ENCODE results near the gene SNTB2. TPM values are rescaled to one million over a fixed set of nuclear protein-coding genes. Genes with fewer than 3 reads are reported as not detected.

The SNTB2 gene
- total and polyA plus RNA-seq, 4 donors, result 2.1 to 7.8 (median 4.1) TPM

GRCh38 chr16:69311533-69312387, 124.8 kb downstream of the SNTB2 start:
- H3K9me3 ChIP-seq (ENCODE audit: control insufficient read depth in 4 of 4, low read length in 3 of 4), result no peaks in the 10 kb centered on the region
- TF ChIP-seq YY1 (IDR thresholded peaks at IDR 0.05) (peak; percentile 15), RAD21 (IDR thresholded peaks at IDR 0.05) (no peak), HNF4G (IDR thresholded peaks at IDR 0.05) (no peak)
- 2% methylated on average over 59 of the region's 59 CpGs for WGBS
- peak overlapping the region; percentile 74 to 94 (median 85) for H3K4me3 ChIP-seq (ENCODE audit: low read depth in 1 of 3, low read length in 3 of 3)
- H3K4me1 ChIP-seq (ENCODE audit: control insufficient read depth in 4 of 4, insufficient read depth in 4 of 4, low read length in 3 of 4), result peaks cover 14 to 47% (median 36%) of the 10 kb centered on the region in 4 donors
- H3K9ac ChIP-seq (ENCODE audit: low read depth in 1 of 2, low read length in 2 of 2), result peak overlapping the region; percentile 80 to 86
- H3K27me3 ChIP-seq (ENCODE audit: control insufficient read depth in 4 of 4, insufficient read depth in 4 of 4, low read length in 3 of 4), result no peaks in the 10 kb centered on the region
- DNase-seq (ENCODE audit: low spot score), result peak; percentile 68
- peak overlapping the region; percentile 86 to 88 for H3K27ac ChIP-seq (ENCODE audit: low read depth in 1 of 2, low read length in 2 of 2)
- H3K36me3 ChIP-seq (ENCODE audit: control insufficient read depth in 4 of 4, insufficient read depth in 3 of 4, low read depth in 1 of 4, low read length in 3 of 4), result peaks cover 0 to 4% (median 2%) of the 10 kb centered on the region in 4 donors

- no peak overlapping the region for H3K4me3 ChIP-seq (ENCODE audit: low read depth in 1 of 3, low read length in 3 of 3)
- no peaks in the 10 kb centered on the region for H3K27me3 ChIP-seq (ENCODE audit: control insufficient read depth in 4 of 4, insufficient read depth in 4 of 4, low read length in 3 of 4)
- H3K4me1 ChIP-seq (ENCODE audit: control insufficient read depth in 4 of 4, insufficient read depth in 4 of 4, low read length in 3 of 4), result peaks cover 16 to 61% (median 48%) of the 10 kb centered on the region in 4 donors
- no peak for DNase-seq (ENCODE audit: low spot score)
- peaks cover 2 to 4% (median 3%) of the 10 kb centered on the region in 4 donors for H3K36me3 ChIP-seq (ENCODE audit: control insufficient read depth in 4 of 4, insufficient read depth in 3 of 4, low read depth in 1 of 4, low read length in 3 of 4)
- no peaks in the 10 kb centered on the region for H3K9me3 ChIP-seq (ENCODE audit: control insufficient read depth in 4 of 4, low read length in 3 of 4)
- WGBS, result 94% methylated on average over 5 of the region's 5 CpGs
- TF ChIP-seq JUND (IDR thresholded peaks at IDR 0.05) (no peak), RAD21 (IDR thresholded peaks at IDR 0.05) (no peak), REST (IDR thresholded peaks at IDR 0.05) (no peak), RXRA (IDR thresholded peaks at IDR 0.05) (no peak), FOXA2 (IDR thresholded peaks at IDR 0.05) (no peak), HNF4G (IDR thresholded peaks at IDR 0.05) (no peak), FOXA1 (IDR thresholded peaks at IDR 0.05) (no peak), GABPA (IDR thresholded peaks at IDR 0.05 in 1 of 2, conservative IDR thresholded peaks at IDR 0.05 in 1 of 2) (no peak), SP1 (IDR thresholded peaks at IDR 0.05) (no peak), TAF1 (conservative IDR thresholded peaks at IDR 0.05) (no peak), MAX (IDR thresholded peaks at IDR 0.05) (no peak), NR2F2 (IDR thresholded peaks at IDR 0.05) (no peak)
- no peak overlapping the region for H3K27ac ChIP-seq (ENCODE audit: low read depth in 1 of 2, low read length in 2 of 2)
- no peak overlapping the region for H3K9ac ChIP-seq (ENCODE audit: low read depth in 1 of 2, low read length in 2 of 2)
Measured at GRCh38 chr16:69313469-69313868, 126.5 kb downstream of the SNTB2 start.

- DNase-seq (ENCODE audit: low spot score), result no peak
- Histone ChIP-seq H3K4me3 (ENCODE audit: low read depth in 1 of 3, low read length in 3 of 3) (no peak overlapping the region), H3K9me3 (ENCODE audit: control insufficient read depth in 4 of 4, low read length in 3 of 4) (no peaks in the 10 kb centered on the region), H3K36me3 (ENCODE audit: control insufficient read depth in 4 of 4, insufficient read depth in 3 of 4, low read depth in 1 of 4, low read length in 3 of 4) (peaks cover 11 to 13% (median 12%) of the 10 kb centered on the region in 4 donors), H3K27ac (ENCODE audit: low read depth in 1 of 2, low read length in 2 of 2) (peak overlapping the region in 1 of 2 donors; percentile 52), H3K27me3 (ENCODE audit: control insufficient read depth in 4 of 4, insufficient read depth in 4 of 4, low read length in 3 of 4) (no peaks in the 10 kb centered on the region), H3K4me1 (ENCODE audit: control insufficient read depth in 4 of 4, insufficient read depth in 4 of 4, low read length in 3 of 4) (peaks cover 16 to 71% (median 54%) of the 10 kb centered on the region in 4 donors), H3K9ac (ENCODE audit: low read depth in 1 of 2, low read length in 2 of 2) (no peak overlapping the region)
- WGBS, result 71% methylated on average over 11 of the region's 11 CpGs
- TF ChIP-seq EGR1 (IDR thresholded peaks at IDR 0.05; ENCODE audit: low read depth in 2 of 2) (no peak), CTCF (IDR thresholded peaks at IDR 0.05; ENCODE audit: low read depth, low read length, missing input control) (no peak), RXRA (IDR thresholded peaks at IDR 0.05) (no peak), FOXA1 (IDR thresholded peaks at IDR 0.05) (no peak), JUND (IDR thresholded peaks at IDR 0.05) (no peak), ZBTB33 (IDR thresholded peaks at IDR 0.05) (no peak)
Measured at GRCh38 chr16:69314534-69314933, 127.6 kb downstream of the SNTB2 start.

Data from liver (tissue), 9 donors.